Heart right ventricle (tissue), 16 donors: ENCODE data around the gene ADARB1. TPM values are rescaled to one million over a fixed set of nuclear protein-coding genes. Genes with fewer than 3 reads are reported as not detected.
A peak's percentile ranks its signal among the peaks of the same experiment; 100 is the strongest.

Source experiments
- ATAC-seq, 8 donors: fragments of 200-7000 bp; cut with Tn5 transposase; one replicate each; pipeline ENCODE4 v1.9.1; 2020; ENCODE audit warnings: mild to moderate bottlenecking in 8 of 8, moderate library complexity in 8 of 8, moderate number of reproducible peaks in 1 of 8
- DNase-seq, 2 donors: peaks; one replicate each; pipeline ENCODE4 v3.0.0-alpha.2; 2020
- H3K27ac ChIP-seq, 10 donors: fragments of 200-600 bp; sonication (generic) in 2 of 10; one replicate each; pipeline versions ENCODE4 v1.5.0 to v1.8.0; 2020 to 2022; ENCODE audit warnings: mild to moderate bottlenecking in 3 of 10
- H3K27me3 ChIP-seq, 7 donors: fragments of 200-600 bp; one replicate each; pipeline ENCODE4 v1.8.0; 2021 to 2022; ENCODE audit warnings: mild to moderate bottlenecking in 2 of 7
- H3K36me3 ChIP-seq, 9 donors: fragments of 200-600 bp; sonication (generic) in 1 of 9; one replicate each; pipeline versions ENCODE4 v1.5.0 to v1.8.0; 2020 to 2022; ENCODE audit warnings: mild to moderate bottlenecking in 2 of 9
- H3K4me1 ChIP-seq, 9 donors: fragments of 200-600 bp; sonication (generic) in 1 of 9; one replicate each; pipeline versions ENCODE4 v1.5.0 to v1.8.0; 2020 to 2022; ENCODE audit warnings: mild to moderate bottlenecking in 4 of 9
- H3K4me3 ChIP-seq, 10 donors: fragments of 200-600 bp; sonication (generic) in 2 of 10; one replicate each; pipeline versions ENCODE4 v1.5.0 to v1.8.0; 2020 to 2022; ENCODE audit warnings: mild to moderate bottlenecking in 7 of 10, moderate library complexity in 2 of 10
- H3K9me3 ChIP-seq, 11 donors: fragments of 200-600 bp in 10 of 11; sonication (generic) in 2 of 11; one replicate each; pipeline versions ENCODE4 v1.5.0 to v1.8.0; 2013 to 2022; ENCODE audit warnings: mild to moderate bottlenecking in 2 of 11, control low read depth in 1 of 11, moderate library complexity in 1 of 11
- CTCF ChIP-seq, 9 donors: fragments of 200-600 bp; sonication (generic) in 2 of 9; IDR thresholded peaks; one replicate each; pipeline versions ENCODE4 v1.5.0 to v1.8.0; 2021 to 2022; ENCODE audit warnings: antibody characterized with exemption in 9 of 9, mild to moderate bottlenecking in 5 of 9, moderate library complexity in 1 of 9
- WGBS, 2 donors: extraction: QIAGEN DNeasy Blood & Tissue Kit; methylation state at CpG; one replicate each; pipeline ENCODE4 v1.1.7; 2013; ENCODE audit warnings: inconsistent platforms in 1 of 2; 5-methylcytosine and 5-hydroxymethylcytosine counted together
- intact Hi-C, 10 donors: fragments of 100-400 bp; cut with DNase I; formaldehyde crosslinking; loops; one replicate each; pipeline versions ENCODE4 v1.11.1 to v1.14.2; 2022
- polyA plus RNA-seq, 2 donors: library from polyadenylated mRNA; stranded (reverse); fragments of 200-250 nt; gene quantifications; one replicate each; pipeline ENCODE4 v1.2.3, GENCODE V29; 2013
- total RNA-seq, 10 donors: library from RNA; stranded (reverse); fragmentation: NEBNext Ultra II Directional in 3 of 10; extraction: Animal tissue kit (Norgen Biotek cat#: 25700) in 3 of 10; gene quantifications; one replicate each; pipeline versions ENCODE4 v1.2.1 to v1.2.4, GENCODE V29; 2021 to 2023
- donor health status: Arrhythmogenic right ventricular cardiomyopathy.
- donor health status: ischemic (EF 13 %, LVEDD 7.1; RV severe dilation, severe dysfunction).
- donor health status: healthy with polysubstance abuse.
- donor health status: DM: no; HTN: yes; CAD: no.
- donor health status: DM: no; HTN: no; CAD: no.
- donor health status: ischemic (EF 25% LVEDD 6.9; RV normal size, moderate dysfunction).
- donor health status: ischemic (EF 25% LVEDD 5.7; RV mildly dilated, moderate dysfunction).
- donor health status: healthy.
- donor health status: DM: yes; HTN: yes; CAD: no.
- donor health status: Ischemic cardiomyopathy.
- donor health status: ischemic (EF 35%, LVEDD 5.7; RV mildly dilated, moderate dysfunction).
- donor health status: nonischemic (EF 11% LVEDD 7.7; RV severe dilation, severe dysfunction).
- donor health status: DM: yes; HTN: yes; CAD: no.
- donor health status: PGD.
- donor health status: ischemic (EF 29% LVEDD 5.4; RV normal size, mild dysfunction).
- donor health status: nonischemic (EF 23%, LVEDD 6.1; RV moderate dilation, normal function).

Gene ADARB1
- total and polyA plus RNA-seq, 12 donors: 7.4 to 21.2 (median 13.5) TPM

DNA sequence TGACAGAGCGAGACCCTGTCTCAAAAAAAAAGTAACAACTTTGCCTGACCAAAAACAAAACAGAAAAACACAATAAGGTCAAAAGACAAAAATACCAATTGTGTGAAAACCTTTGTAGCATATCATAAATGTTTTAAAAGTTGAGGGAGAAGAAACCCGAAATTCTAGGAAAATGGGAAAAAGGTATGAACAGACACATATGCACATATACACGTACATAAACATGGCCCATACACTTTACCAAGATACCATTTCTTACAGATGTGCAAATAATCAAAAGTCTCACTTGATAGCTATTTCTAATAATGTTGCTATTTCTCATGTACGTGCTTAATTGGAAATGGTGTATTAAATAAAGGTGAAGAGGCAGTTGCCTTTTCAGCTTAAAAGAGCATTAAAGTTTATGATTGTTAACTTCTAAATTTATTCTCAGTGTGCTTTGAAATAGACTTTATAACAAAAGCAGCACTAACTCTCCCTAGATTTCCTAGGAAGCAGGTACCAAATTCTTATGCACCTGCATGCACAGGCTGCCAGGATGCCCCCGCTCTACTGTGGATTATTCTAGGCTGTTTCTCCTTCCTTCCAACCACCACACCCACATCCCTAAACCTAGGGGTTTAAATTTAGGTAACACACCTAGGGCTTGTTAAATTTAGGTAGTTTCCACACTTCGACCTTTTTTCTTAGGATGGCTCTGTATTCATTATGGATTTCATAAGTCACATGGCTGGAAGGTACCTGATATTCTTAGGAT lies 33.8 kb downstream of the ADARB1 start:
- WGBS, 2 donors: 97 to 99% methylated on average over 6 of the region's 6 CpGs
- DNase-seq: no peak
- Histone ChIP-seq H3K4me1 (peaks cover 16 to 97% (median 72%) of the 10 kb centered on the region in 9 donors), H3K36me3 (no peaks in the 10 kb centered on the region), H3K27ac (peak overlapping the region in 1 of 10 donors; percentile 78), H3K9me3 (no peaks in the 10 kb centered on the region), H3K4me3 (no peak overlapping the region), H3K27me3 (no peaks in the 10 kb centered on the region)
- TF ChIP-seq CTCF (IDR thresholded peaks at IDR 0.05): no peak
- intact Hi-C loops: loop anchor here in 1 of 10 donors (10.0 kb wide), 1 partner anchor 233 kb away; the partner anchor contains the start of gene PTTG1IP
- no peak for ATAC-seq

GRCh38 chr21:45108808-45109781 lies 34.7 kb downstream of the ADARB1 start:
- Histone ChIP-seq H3K27me3 (no peaks in the 10 kb centered on the region), H3K9me3 (no peaks in the 10 kb centered on the region), H3K36me3 (no peaks in the 10 kb centered on the region), H3K27ac (peak overlapping the region in 9 of 10 donors; percentile 35 to 84 (median 72)), H3K4me3 (peak overlapping the region in 6 of 10 donors; percentile 11 to 38 (median 20)), H3K4me1 (peaks cover 16 to 96% (median 73%) of the 10 kb centered on the region in 9 donors)
- intact Hi-C loops: loop anchor here in 1 of 10 donors (10.0 kb wide), 1 partner anchor 234 kb away; the partner anchor contains the start of gene PTTG1IP
- no peak for TF ChIP-seq CTCF (IDR thresholded peaks at IDR 0.05)
- ATAC-seq (peak in 1 of 8 donors; percentile 37), DNase-seq (no peak)
- 84 to 87% methylated on average over 44 of the region's 44 CpGs for WGBS, 2 donors

DNA sequence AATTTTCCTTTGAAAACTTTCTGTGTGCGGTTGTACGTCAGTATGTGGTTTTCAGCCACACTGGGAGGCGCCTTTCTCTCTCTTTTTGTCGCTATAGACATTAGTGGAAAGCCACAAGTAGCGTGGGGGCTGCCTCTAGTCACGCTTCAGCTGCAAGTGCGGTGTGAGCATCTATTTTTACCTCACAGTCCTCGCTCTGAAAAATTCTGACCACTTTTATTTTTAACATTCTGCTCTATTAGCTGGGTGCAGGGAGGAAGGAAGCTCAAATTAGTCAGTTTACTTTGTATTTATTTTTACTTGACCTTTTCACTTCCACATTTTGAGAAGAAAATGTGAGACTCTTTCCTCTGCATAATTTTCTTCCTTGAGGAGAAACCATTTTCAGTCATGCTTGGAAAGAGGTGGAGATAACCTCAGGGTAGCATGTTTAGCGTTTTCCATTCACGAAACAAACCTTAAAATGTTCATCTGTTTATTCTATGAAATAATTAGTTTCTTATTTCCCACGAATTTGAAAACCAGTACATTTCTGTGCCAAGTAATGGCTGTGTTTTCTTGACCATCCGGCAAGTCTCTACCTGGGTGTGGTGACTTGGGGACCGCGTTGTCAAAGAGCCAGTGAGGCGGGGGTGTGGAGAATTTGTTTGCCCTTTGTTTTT lies 35.6 kb downstream of the ADARB1 start:
- Histone ChIP-seq H3K27me3 (no peaks in the 10 kb centered on the region), H3K36me3 (no peaks in the 10 kb centered on the region), H3K4me3 (peak overlapping the region in 6 of 10 donors; percentile 11 to 38 (median 20)), H3K4me1 (peaks cover 14 to 96% (median 72%) of the 10 kb centered on the region in 9 donors), H3K9me3 (no peaks in the 10 kb centered on the region), H3K27ac (peak overlapping the region in 9 of 10 donors; percentile 35 to 84 (median 72))
- DNase-seq: no peak
- WGBS, 2 donors: 28 to 32% methylated on average over 15 of the region's 15 CpGs
- intact Hi-C loops: loop anchor here in 2 of 10 donors (5.0 to 10.0 kb wide), 2 partner anchors 33 to 235 kb away; partner anchors contain the start of gene PTTG1IP (in 1 of the 2)
- ATAC-seq: peak in 7 of 8 donors; percentile 9 to 78 (median 52)
- TF ChIP-seq CTCF (IDR thresholded peaks at IDR 0.05): no peak
